GM21737 (cell line): Measurements from ENCODE around the gene SPPL2B.
"Not testable (repeated sequence)": the region's sequence is repeated elsewhere in the genome, so short reads cannot be mapped to it uniquely, and the experiment has no call there.

Experiments
- ATAC-seq: cut with Tn5 transposase; IDR thresholded peaks from one replicate; pipeline ENCODE4 v1.9.1; 2021; ENCODE audit warnings: mild to moderate bottlenecking, moderate library complexity; ENCODE audit not compliant: unreplicated experiment

Gene SPPL2B

GRCh38 chr19:2374808-2375207 is 46.3 kb downstream of the SPPL2B start:
- ATAC-seq: no peak

DNA sequence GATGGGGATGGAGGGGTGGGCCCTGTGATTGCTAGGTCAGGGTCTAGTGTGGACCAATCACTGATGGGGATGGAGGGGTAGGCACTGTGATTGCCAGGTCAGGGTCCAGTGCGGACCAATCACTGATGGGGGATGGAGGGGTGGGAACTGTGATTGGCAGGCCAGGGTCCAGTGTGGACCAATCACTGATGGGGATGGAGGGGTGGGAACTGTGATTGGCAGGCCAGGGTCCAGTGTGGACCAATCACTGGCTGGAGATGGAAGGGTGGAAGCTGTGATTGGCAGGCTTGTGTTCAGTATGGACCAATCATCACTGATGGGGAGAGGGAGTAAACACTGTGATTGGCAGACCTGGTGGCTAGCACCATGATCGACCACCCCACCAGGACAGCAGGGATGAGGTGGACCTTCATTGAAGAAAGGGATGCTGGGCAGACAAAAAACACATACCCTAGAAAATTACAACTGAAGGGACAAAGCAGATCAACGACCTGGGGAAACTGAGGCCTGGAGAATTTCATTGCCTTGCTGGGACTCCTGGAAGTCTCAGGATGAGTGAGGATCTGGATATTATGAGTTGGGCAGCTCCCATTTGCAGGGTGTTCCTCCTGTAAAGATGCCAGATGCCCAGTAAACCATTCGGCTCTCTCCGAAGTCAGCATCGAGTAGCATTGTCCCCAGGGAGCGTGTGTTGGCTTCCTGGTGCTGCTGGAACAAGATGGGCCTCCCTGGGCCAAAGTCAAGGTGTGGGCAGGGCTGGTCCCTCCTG is 47.1 kb downstream of the SPPL2B start:
- ATAC-seq: no peak

DNA sequence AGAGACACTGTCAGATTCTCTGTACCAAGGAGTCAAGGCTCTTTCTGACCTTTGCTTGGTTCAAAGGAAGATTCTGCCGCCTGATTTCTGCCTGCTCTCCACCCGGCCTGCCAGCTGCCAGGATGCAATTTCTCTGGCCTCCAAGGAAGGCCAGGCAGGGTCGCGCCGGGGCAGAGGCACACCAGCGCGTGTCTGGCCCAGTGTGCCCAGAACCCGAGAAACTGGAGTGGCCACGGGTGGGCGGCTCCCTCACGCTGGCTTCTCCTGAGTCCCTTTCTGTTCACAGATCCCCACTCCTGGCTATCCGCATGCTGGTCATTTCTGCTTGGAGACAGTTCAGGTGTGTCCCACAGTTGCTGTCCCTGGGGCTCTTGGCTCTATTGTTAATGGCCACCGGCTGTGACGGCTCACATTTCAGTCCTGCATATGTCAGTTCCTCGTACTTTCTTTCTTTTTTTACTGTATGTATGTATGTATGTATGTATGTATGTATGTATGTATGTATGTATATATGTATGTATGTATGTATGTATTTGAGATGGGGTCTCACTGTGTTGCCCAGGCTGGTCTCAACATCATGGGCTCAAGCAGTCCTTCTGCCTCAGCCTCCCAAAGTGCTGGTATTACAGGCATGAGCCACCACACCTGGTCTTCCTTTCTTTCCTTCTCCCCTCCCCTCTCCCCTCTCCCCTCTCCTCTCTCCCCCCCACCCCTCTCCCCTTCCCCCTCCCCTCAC is 48.5 kb downstream of the SPPL2B start:
- no peak for ATAC-seq

- ATAC-seq: no peak
Observed at GRCh38 chr19:2380567-2380966, 52.1 kb downstream of the SPPL2B start.

DNA sequence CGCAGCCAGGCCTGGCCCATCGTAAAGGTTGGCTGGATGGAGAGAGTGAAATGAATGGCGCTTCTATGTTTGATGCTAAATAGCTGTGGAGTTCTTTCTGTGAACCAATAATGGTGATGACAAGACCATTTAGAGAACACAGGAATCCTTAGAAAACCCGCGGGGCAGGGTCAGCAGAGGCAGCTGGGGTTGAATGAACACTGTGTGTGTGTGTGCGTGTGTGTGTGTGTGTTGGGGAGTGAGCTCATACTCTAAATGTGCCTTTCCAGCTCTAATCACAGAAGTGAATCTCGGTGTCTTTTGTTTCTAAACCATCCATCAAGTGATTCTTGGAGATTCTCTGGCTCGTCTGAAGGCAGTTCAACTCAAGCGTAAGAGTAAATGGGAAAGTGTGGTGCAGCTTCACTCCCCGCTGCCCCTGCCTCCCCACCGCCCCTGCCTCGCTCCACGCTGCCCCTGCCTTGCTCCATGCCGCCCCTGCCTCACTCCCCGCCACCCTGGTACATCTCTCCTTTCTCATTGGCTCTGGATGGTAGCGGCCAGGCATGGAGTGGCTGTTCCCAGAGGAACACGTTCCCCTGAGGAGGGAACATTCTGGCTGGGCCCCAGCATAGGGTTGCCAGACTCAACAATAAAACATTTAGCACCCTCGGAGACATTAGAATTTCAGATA is 52.8 kb downstream of the SPPL2B start:
- no peak for ATAC-seq

GRCh38 chr19:2382530-2383222 is 54.2 kb downstream of the SPPL2B start:
- ATAC-seq: no peak

GRCh38 chr19:2385053-2385721 is 56.7 kb downstream of the SPPL2B start:
- no peak for ATAC-seq

DNA sequence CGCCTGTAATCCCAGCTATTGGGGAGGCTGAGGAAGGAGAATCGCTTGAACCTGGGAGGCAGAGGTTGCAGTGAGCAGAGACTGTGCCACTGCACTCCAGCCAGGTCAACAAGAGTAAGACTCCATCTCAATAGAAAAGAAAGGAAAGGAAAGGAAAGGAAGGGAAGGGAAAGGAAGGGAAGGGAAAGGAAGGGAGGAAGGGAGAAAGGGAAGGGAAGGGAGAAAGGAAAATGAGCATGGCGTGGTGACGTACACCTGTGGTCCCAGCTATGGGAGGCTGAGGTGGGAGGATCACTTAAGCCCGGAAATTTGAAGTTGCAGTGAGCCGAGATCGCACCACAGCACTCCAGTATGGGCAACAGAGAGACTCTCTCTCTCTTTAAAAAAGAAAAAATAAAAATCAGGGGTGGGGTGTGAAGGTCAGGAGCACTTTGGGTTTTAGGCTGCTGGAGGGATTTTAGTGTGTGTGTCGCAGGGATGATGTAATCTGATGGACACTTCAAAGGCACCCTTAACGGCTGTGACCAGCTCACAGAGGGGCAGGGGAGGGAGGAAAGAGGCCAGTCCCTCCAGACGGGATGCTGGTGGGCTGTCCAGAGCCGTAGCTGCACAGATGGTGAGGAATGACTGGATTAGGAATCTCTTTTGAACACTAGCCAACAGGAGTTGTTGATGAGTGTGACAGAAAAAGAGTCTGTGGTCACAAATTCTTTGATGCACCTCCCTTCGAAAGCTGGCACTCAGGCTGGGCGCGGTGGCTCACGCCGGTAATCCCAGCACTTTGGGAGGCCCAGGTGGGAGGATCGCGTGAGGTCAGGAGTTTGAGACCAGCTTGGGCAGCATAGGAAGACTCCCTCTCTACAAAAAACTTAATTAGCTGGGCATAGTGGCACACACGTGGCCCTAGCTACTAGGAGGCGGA is 59.1 kb downstream of the SPPL2B start:
- ATAC-seq: no peak

- no peak for ATAC-seq
Observed at GRCh38 chr19:2389594-2389993, 61.1 kb downstream of the SPPL2B start.

DNA sequence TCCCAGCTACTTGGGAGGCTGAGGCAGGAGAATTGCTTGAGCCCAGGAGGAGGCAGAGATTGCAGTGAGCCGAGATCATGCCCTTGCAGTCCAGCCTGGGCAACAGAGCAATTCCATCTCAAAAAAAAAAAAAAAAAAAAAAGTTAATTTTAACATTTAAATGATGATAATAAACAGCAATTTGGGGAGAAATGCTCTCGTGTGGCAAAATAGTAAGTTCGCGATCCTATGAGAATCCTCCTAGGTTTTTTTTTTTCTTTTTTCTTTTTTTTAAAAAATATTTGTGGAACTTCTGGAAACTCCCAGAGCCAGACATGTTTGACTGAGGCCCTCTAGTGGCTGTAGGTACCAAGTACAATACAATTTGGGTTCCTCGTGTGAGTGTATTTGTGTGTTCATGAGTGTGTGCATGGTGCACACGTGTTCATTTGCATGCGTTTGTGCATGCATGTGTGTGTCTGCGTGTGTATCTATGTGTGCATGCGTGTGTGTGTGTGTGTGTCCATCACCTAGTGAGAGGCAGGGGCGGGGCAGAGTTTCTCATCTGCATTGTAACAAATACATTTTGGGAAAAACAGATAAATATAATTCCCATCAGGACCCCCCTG is 62.7 kb downstream of the SPPL2B start:
- no peak for ATAC-seq

- no peak for ATAC-seq
Observed at GRCh38 chr19:2392366-2392765, 63.9 kb downstream of the SPPL2B start.

DNA sequence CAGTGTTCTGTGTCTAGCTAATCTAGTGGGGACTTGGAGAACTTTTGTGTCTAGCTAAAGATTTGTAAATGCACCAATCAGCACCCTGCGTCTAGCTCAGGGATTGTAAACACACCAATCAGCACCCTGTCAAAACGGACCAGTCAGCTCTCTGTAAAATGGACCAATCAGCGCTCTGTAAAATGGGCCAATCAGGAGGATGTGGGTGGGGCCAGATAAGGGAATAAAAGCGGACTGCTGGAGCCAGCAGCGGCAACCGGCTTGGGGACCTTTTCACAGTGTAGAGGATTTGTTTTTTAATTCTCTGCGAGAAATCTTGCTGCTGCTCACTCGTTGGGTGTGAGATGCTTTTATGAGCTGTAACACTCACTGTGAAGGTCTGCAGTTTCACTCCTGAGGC is 64.4 kb downstream of the SPPL2B start:
- not testable (repeated sequence) for ATAC-seq

- no peak for ATAC-seq
Observed at GRCh38 chr19:2394054-2394441, 65.6 kb downstream of the SPPL2B start.

DNA sequence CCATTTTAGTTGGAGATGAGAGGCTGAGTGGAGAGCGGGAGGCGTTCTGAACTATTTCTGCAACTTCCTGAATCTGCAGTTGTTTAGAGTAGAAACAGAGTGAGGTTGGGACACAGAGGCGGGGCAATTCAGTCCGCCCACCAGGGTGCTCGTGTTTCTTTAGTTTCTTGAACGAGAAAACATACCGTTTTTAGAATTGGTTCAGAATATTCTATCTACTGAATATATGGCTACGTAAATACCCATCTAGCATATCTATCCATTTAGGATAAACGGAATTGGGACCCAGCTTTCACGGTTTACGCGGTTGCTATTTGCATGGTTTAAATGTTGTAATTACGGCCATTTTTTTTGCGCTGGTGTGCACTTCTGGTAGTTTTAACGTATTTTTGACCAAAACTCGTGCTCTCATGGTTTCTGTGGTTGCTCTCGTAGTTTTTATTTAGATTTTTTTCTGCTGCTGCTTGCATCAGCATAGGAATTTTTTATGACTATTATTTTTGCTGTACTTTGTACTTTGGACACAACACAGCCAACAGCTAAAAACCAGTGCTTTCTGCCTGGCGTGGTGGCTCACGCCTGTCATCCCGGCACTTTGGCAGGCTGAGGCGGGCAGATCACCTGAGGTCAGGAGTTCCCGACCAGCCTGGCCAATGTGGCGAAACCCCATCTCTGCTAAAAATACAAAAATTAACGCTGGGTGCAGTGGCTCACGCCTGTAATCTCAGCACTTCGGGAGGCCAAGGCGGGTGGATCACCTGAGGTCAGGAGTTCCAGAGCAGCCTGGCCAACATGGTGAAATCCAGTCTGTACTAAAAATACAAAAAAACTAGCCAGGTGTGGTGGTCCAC is 66.2 kb downstream of the SPPL2B start:
- ATAC-seq: no peak

- ATAC-seq: not testable (repeated sequence)
Observed at GRCh38 chr19:2395293-2395829, 66.9 kb downstream of the SPPL2B start.

- ATAC-seq: not testable (repeated sequence)
Observed at GRCh38 chr19:2397173-2397572, 68.7 kb downstream of the SPPL2B start.

GRCh38 chr19:2398735-2399305 is 70.3 kb downstream of the SPPL2B start:
- ATAC-seq: no peak

- no peak for ATAC-seq
Observed at GRCh38 chr19:2399582-2399981, 71.1 kb downstream of the SPPL2B start.
